Skin of body (tissue), 2 donors: ENCODE measurements around the gene EBPL. TPM values are rescaled to one million over a fixed set of nuclear protein-coding genes. Genes with fewer than 3 reads are reported as not detected.

Experiments
- DNase-seq: peaks from one replicate; lab custom pipeline; 2025; lab: John Stamatoyannopoulos, UW
- total RNA-seq: library from RNA; depleted of rRNA; stranded (reverse); fragments of >200 nt; gene quantifications from one replicate; pipeline ENCODE4 v1.2.3, GENCODE V29; 2014

Gene EBPL
- total RNA-seq, 1 donor from 2014 or later, result 54.2 TPM

- DNase-seq, result no peak
These were observed 14.5 kb downstream of the EBPL start for GRCh38 chr13:49676581-49677298.

- DNase-seq, result no peak
These were observed 20.5 kb downstream of the EBPL start for GRCh38 chr13:49670828-49671227.

DNA sequence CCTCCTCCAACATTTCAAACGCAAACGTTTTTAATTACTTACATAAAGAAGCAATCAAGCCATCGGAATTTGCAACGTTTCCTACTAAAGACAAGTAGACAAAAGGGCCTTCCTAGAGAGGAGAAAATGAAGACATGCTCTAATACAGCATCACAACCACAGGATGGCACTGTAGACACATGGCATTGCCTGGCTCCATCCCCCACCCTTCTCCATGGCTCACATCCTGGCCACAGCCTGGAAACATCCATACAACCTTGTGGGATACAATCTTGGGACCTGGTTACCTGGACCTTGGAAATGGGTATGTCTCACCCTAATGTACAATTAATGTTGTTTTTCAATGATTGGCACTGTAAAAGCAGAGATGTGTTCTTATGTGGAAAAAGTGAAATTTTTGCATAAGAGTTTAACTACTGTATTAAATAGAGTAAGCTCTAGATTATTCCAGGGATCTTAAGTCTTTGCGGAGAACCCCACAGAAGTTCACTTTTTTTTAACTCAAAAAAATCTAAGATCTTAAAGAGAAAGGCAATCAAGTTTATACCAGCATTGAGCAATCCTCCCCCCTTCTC, 21.5 kb downstream of the EBPL start:
- peak; percentile 72 for DNase-seq

- DNase-seq, result no peak
These were observed 23.5 kb downstream of the EBPL start for GRCh38 chr13:49667773-49668172.

DNA sequence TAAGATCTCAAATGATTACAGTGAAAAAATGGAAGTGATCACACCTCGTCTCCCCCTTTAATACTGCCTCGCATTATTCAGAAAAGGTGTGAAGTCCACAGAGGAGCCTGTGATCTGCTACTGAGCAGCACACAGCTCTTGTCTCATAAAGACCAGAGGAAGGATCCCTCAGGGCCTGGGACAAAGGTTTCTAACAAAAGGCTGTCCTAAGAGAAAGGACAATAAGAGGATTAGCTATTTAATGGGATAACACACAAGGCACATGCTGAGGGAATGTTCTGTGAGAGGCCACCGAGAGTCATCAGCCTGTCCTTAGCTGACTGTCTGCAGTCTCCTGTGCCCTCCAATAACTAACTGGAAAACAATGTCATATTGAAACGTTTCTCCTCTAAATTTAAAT, 26.7 kb downstream of the EBPL start:
- DNase-seq, result no peak

GRCh38 chr13:49657241-49657641, 34.0 kb downstream of the EBPL start:
- no peak for DNase-seq

DNA sequence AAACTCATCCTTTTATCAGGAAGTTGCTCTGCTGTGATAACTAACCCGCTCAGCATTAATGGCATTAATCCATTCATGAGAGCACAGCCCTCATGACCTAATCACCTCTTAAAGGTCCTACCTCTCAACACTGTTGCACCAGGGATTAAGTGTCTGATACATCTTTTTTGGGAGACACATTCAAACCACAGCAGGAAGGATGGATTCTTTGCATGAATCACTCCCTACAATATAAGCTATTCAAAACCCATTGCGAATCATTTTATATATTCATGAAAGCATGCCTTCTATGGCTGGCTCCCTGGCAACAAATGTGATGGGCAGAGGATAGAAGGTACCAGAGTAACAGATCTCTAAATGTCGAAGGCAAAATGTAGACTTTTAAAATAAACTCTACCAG, 35.4 kb downstream of the EBPL start:
- no peak for DNase-seq

- DNase-seq, result no peak
These were observed 37.3 kb downstream of the EBPL start for GRCh38 chr13:49654011-49654410.

DNA sequence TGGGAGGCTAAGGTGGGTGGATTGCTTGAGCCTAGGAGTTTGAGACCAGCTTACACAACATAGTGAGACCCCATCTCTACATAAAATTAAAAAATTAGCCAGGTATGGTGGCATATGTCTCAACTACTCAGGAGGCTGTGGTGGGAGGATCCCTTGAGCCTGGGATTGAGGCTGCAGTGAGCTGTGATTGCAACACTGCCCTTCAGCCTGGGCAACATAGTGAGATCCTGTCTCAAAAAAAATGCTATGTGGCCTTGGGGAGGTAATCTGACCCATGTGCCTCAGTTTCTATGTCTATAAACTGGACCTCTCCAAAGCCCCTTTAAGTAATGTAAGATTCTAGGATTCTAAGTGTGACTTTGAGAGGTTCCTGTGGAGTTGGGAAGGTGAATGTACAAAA, 37.8 kb downstream of the EBPL start:
- DNase-seq, result no peak

DNA sequence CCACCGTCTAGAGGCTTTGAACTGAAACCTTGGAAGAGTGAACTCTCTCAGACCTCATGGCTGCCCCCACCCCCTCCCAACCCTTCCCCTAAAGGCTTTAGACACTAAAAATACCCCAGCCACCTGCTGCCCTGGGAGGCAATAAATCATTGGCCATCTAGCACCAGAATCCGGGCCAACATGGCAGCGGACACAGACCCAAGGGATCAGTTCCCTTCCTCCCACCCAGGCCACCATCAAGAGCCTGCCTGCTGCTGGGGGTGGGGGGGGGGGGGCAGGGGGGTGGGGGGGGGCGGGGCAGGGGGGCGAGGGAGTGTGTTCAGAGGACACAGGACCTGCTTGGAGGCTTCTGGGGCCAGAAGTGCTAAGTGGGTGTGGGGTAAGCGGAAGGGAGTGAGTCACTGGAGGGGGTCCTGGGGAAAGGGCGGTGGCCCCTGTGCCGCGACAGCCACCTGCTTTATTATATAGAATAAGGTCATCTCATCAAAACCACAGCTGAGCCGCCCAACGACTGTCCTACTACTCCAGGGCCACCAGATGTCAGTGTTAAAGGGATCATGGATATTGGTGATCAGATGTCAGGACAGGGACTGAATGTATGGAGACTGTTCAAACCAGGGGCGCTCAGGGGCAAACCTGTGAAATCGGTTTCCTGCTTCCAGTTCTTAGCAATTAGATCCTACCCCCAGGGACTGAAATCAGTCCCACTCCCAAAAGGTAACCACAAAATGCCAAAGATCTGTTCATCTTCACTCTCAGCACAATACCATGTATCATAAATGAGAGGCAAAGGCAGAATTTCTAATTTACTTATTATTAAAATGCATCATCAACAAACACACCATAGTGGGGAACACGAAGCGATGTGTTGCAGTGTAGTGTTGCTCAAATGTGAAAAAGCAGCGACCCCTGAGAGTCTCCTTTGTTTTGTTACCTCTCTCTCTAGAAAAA, 38.7 kb downstream of the EBPL start:
- DNase-seq, result no peak

DNA sequence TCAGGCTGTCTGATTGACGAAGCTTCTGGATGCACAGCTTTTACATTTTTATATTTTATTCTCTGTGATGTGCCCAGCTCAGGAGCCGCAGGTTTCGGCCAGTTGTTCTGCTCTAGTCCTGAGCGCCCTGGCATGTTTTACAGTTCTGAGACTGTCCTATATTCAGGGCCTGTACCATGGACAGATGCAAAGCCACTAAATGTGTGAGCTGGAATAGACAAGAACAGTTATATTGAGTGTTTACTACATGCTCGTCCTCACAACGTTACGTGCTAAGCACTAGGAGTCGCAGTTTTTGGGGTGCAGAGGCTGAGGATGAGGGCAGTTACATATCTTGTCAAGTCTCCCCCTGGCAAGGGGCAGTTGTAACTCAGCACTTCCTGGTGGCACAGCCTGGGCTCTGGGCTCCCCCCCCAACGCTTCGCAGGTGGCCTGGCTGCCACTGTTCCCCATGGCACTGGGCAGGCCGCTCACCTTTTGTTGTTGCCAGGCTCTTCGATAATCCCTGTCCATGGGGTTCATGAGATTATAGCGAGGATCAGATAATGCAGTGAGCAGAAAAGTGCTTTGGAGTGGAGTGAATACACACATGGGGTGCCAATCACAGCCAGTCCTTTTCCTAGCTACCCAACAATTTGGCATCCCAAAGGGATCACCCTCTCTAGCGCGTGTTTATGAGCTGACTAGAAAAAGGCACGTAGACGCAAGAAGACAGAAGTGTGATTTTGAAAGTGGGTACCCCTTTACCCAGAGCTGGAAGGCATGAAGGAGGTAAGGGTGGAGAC, 39.5 kb downstream of the EBPL start:
- no peak for DNase-seq

DNA sequence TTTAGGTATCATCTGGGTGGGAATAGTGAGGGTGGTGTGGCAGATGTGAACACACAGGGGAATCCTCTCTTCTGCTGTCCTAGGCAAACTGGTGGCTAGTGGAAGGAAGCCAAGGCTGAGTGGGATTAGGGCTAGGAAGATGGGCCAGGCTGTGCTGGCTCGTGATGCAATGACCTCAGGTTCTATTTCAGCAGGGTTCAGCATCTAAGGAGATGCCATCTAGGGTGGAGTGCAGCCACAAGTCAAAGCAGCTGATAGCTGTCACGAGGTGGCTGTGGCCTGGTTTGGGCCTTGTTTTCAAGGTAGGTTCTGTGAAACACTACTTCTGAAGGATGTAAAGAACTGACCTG, 41.3 kb downstream of the EBPL start:
- DNase-seq, result no peak

GRCh38 chr13:49649244-49649962, 41.9 kb downstream of the EBPL start:
- no peak for DNase-seq

- no peak for DNase-seq
These were observed 44.6 kb downstream of the EBPL start for GRCh38 chr13:49646688-49647087.

GRCh38 chr13:49645451-49645850, 45.8 kb downstream of the EBPL start:
- DNase-seq, result no peak

DNA sequence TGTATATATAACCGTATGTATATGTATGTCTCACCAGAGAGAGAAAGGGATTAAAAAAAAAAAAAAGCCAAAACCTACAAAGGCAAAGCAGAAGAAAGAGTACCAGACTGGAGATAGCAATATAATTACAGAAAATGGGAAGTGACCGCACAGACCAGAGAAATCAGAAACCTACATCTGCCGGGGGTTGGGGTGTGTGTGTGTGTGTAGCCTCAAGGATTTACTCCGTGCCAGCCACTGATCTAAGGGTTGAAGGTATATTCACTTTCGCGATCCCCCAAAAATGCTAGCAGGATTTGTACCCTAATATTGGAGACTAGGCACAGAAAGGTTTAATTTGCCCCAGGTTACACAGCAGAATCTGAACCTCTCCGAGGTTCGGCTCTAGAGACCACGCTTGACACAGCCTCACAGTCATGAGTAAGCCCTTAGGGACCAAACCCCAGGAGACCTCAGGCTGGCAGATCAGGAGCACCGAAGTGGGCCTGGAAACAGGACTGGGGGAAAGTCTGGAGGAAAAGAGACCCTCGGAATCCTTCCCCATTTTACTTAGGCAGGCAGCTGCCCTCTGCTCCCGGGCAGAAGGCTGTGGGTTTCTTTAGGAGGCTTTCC, 48.1 kb downstream of the EBPL start:
- no peak for DNase-seq

GRCh38 chr13:49641801-49642291, 49.4 kb downstream of the EBPL start:
- no peak for DNase-seq

GRCh38 chr13:49638744-49639072, 52.6 kb downstream of the EBPL start:
- no peak for DNase-seq

- DNase-seq, result no peak
These were observed 53.1 kb downstream of the EBPL start for GRCh38 chr13:49638030-49638743.

GRCh38 chr13:49636705-49637104, 54.6 kb downstream of the EBPL start:
- no peak for DNase-seq
